K562 (cell line): ENCODE results near the gene SMARCD2. TPM values are rescaled to one million over a fixed set of nuclear protein-coding genes. Genes with fewer than 3 reads are reported as not detected.
"Not testable (repeated sequence)": the region's sequence is repeated elsewhere in the genome, so short reads cannot be mapped to it uniquely, and the experiment has no call there.

Experiments
- ATAC-seq: fragments of 200-7000 bp; cut with Tn5 transposase; 3 replicates; pipeline ENCODE4 v1.9.1; 2020; ENCODE audit warnings: moderate library complexity
- BruUV-seq: library from RNA; stranded (reverse); fragments of 400-500 nt; replicated peaks from 2 replicates; lab custom pipeline; 2021; lab: Mats Ljungman, UMichigan
- CTCF ChIA-PET: fragments of 300-600 bp; formaldehyde crosslinking; extraction: SDS; loops from one replicate; lab custom pipeline; 2021; ENCODE audit warnings: low intra/inter-chr PET ratio; lab: Yijun Ruan, JAX
- POLR2A ChIA-PET: fragments of 300-600, 350-650 bp; sonication (Branson Sonifier 250); formaldehyde crosslinking; extraction: SDS; loops from one replicate; lab custom pipeline; 2021; ENCODE audit warnings: antibody characterized with exemption, inconsistent platforms; lab: Yijun Ruan, JAX
- DNase-seq, 4 experiments: peaks; one replicate each; pipeline versions ENCODE4 v3.0.0 to v3.0.0-alpha.2; 2011 to 2018; ENCODE audit warnings: low spot score in 3 of 4, mixed read lengths in 3 of 4; ENCODE audit errors: extremely low read depth in 1 of 4
- FAIRE-seq: peaks from 2 replicates; lab custom pipeline; 2011; peaks lifted over from hg19 to GRCh38; lab: Jason Lieb, UNC
- H2AFZ ChIP-seq: 2 replicates; pipeline ENCODE4 v1.6.0; 2011; ENCODE audit warnings: low read depth, low read length, control low read depth, inconsistent platforms
- H3K27ac ChIP-seq: fragments of 200-600 bp; 3 replicates; pipeline ENCODE4 v1.8.0; 2011; ENCODE audit warnings: low read depth, mild to moderate bottlenecking, control low read depth, inconsistent platforms, low read length, moderate library complexity, mixed read lengths; ENCODE audit errors: extremely low read depth
- H3K27me3 ChIP-seq, 2 experiments: fragments of 300-600 bp in 1 of 2; 2 replicates in 1 of 2; 3 replicates in 1 of 2; pipeline versions ENCODE4 v1.6.0 to v1.8.0; 2011; ENCODE audit warnings: inconsistent platforms in 2 of 2, low read length in 2 of 2, mild to moderate bottlenecking in 1 of 2, mixed read lengths in 1 of 2, moderate library complexity in 1 of 2; ENCODE audit not compliant: control insufficient read depth in 2 of 2, insufficient read depth in 2 of 2
- H3K36me3 ChIP-seq: fragments of 300-600 bp; 3 replicates; pipeline ENCODE4 v1.8.0; 2011; ENCODE audit warnings: mild to moderate bottlenecking, low read length, inconsistent platforms; ENCODE audit not compliant: control insufficient read depth, insufficient read depth
- H3K4me1 ChIP-seq, 2 experiments: fragments of 200-600 bp in 1 of 2; replicated peaks in 1 of 2; 2 replicates in 1 of 2; 3 replicates in 1 of 2; pipeline versions ENCODE4 v1.5.1 to v1.8.0; 2011; ENCODE audit warnings: inconsistent platforms in 2 of 2, low read length in 2 of 2, mild to moderate bottlenecking in 1 of 2, mixed read lengths in 1 of 2, moderate library complexity in 1 of 2; ENCODE audit not compliant: control insufficient read depth in 2 of 2, insufficient read depth in 2 of 2
- H3K4me2 ChIP-seq: 2 replicates; pipeline ENCODE4 v1.6.1; 2011; ENCODE audit warnings: low read length, control low read depth, inconsistent platforms, mixed read lengths; ENCODE audit not compliant: insufficient read depth
- H3K4me3 ChIP-seq: fragments of 200-600 bp; sonication (generic), shearing (Covaris generic); 2 replicates; pipeline ENCODE4 v1.5.1; 2016; ENCODE audit warnings: control low read depth, inconsistent platforms
- H3K79me2 ChIP-seq: fragments of 200-600 bp; 3 replicates; pipeline ENCODE4 v1.8.0; 2011; ENCODE audit warnings: low read length, inconsistent platforms; ENCODE audit not compliant: control insufficient read depth, insufficient read depth
- H3K9ac ChIP-seq, 2 experiments: 2 replicates each; pipeline versions ENCODE4 v1.6.0 to v1.6.1; 2011; ENCODE audit warnings: low read depth in 2 of 2, low read length in 2 of 2, control low read depth in 1 of 2, inconsistent platforms in 1 of 2, mild to moderate bottlenecking in 1 of 2, mixed read lengths in 1 of 2; ENCODE audit not compliant: insufficient read depth in 1 of 2
- H3K9me1 ChIP-seq: one replicate; pipeline ENCODE4 v1.6.0; 2011; ENCODE audit warnings: inconsistent platforms, mild to moderate bottlenecking, low read length, moderate library complexity; ENCODE audit not compliant: control insufficient read depth, insufficient read depth
- H3K9me3 ChIP-seq: replicated peaks from 2 replicates; pipeline ENCODE4 v1.5.1; 2011; ENCODE audit warnings: low read depth, low read length, inconsistent platforms; ENCODE audit not compliant: control insufficient read depth, insufficient read depth
- H4K20me1 ChIP-seq: replicated peaks from 2 replicates; pipeline ENCODE4 v1.6.1; 2011; ENCODE audit warnings: low read length, inconsistent platforms, mixed read lengths; ENCODE audit not compliant: control insufficient read depth, insufficient read depth
- BCOR ChIP-seq: fragments of 450-650 bp; IDR thresholded peaks from 2 replicates; pipeline ENCODE4 v1.6.1; 2016
- KDM1A ChIP-seq, 2 experiments: fragments of 450-650 bp; IDR thresholded peaks; 2 replicates each; pipeline ENCODE4 v1.6.1; 2016; ENCODE audit warnings: mild to moderate bottlenecking in 2 of 2
- RBM25 ChIP-seq: fragments of 200-400 bp; formaldehyde crosslinking; IDR thresholded peaks from 2 replicates; pipeline ENCODE4 v1.6.1; 2018; ENCODE audit warnings: low read length, low read depth, moderate library complexity; ENCODE audit not compliant: severe bottlenecking
- WGBS: fragments of 100-300 bp; shearing (Covaris generic); methylation state at CpG from one replicate; pipeline ENCODE4 v1.1.6; 2016; ENCODE audit warnings: low coverage, mixed read lengths; ENCODE audit not compliant: insufficient coverage; ENCODE audit errors: missing lambda C conversion rate; 5-methylcytosine and 5-hydroxymethylcytosine counted together
- in situ Hi-C: fragments of 300-500 bp; cut with MboI; formaldehyde crosslinking; loops from 4 replicates; pipeline ENCODE4 v1.15.0; 2018; ENCODE audit warnings: inconsistent platforms, mixed read lengths
- intact Hi-C: fragments of 100-400 bp; cut with micrococcal nuclease; formaldehyde crosslinking; loops from 2 replicates; pipeline ENCODE4 v1.14.2; 2022
- polyA plus RNA-seq, 8 experiments: library from polyadenylated mRNA; depleted of rRNA in 4 of 8; stranded (reverse) in 5 of 8; unstranded in 3 of 8; fragments of >200 nt; fragmentation: Nextera tagmentation in 2 of 8; fragmentation: Illumina TruSeq in 1 of 8; extraction: Ambion mirVana in 2 of 8; extraction: Trizol in 1 of 8; gene quantifications; 2 replicates each; pipeline versions ENCODE4 v1.2.1 to v1.2.3, GENCODE V29; 2011 to 2014; ENCODE audit warnings: inconsistent platforms in 1 of 8, missing spikeins in 1 of 8
- total RNA-seq, 7 experiments: library from RNA; depleted of rRNA in 6 of 7; stranded (reverse); fragments of >200 nt in 6 of 7; fragmentation: Illumina TruSeq in 2 of 7; extraction: Trizol in 2 of 7; gene quantifications; 2 replicates each; pipeline versions ENCODE4 v1.2.1 to v1.2.3, GENCODE V29; 2011 to 2021; ENCODE audit warnings: low replicate concordance in 1 of 7

Gene SMARCD2
- total and polyA plus RNA-seq, 9 of the 15 experiments (the other 6 are each of a cell fraction or from before 2014, with no cell fraction given) = 1.7 to 114 (median 90.3) TPM

GRCh38 chr17:63885119-63885518 lies 42.6 kb upstream of the SMARCD2 start:
- H3K9me1 ChIP-seq, H3K4me1 ChIP-seq, H3K36me3 ChIP-seq, ATAC-seq, H3K27ac ChIP-seq, H3K4me3 ChIP-seq, POLR2A ChIA-PET, H2AFZ ChIP-seq, H3K9me3 ChIP-seq, H3K4me2 ChIP-seq, CTCF ChIA-PET, DNase-seq, in situ Hi-C loops, H4K20me1 ChIP-seq, H3K9ac ChIP-seq, FAIRE-seq, BruUV-seq, H3K79me2 ChIP-seq, intact Hi-C loops: not testable (repeated sequence)
- WGBS = 2% methylated on average over 10 of the region's 11 CpGs
- H3K27me3 ChIP-seq = peaks cover 2 to 19% of the 10 kb centered on the region in 2 experiments; a peak in 3 of 5 replicates

GRCh38 chr17:63882626-63883126 lies 40.2 kb upstream of the SMARCD2 start:
- H2AFZ ChIP-seq = not testable (repeated sequence)
- ATAC-seq = peak; percentile 54
- peak in 1 of 2 experiments; percentile 45; a peak in 1 of 4 replicates for TF ChIP-seq KDM1A (IDR thresholded peaks at IDR 0.05)
- TF ChIP-seq BCOR = peak; percentile 73
- peak; percentile 89 for TF ChIP-seq RBM25
- TF ChIP-seq, all 486 proteins: peak for 3; not testable (repeated sequence) for 483
- CTCF ChIA-PET = interaction anchor here (0.6 kb wide), 1 partner anchor 133 kb away, joined by 3 read pairs; no protein-coding TSS in a partner anchor
- H3K9ac ChIP-seq, H3K4me3 ChIP-seq, H3K27ac ChIP-seq, H3K9me3 ChIP-seq, intact Hi-C loops, in situ Hi-C loops, H3K4me1 ChIP-seq, H3K9me1 ChIP-seq, BruUV-seq, H4K20me1 ChIP-seq, FAIRE-seq, H3K79me2 ChIP-seq, H3K36me3 ChIP-seq: not testable (repeated sequence)
- peak in 2 of 4 experiments; percentile 15 to 30 for DNase-seq
- H3K4me2 ChIP-seq = 0 out of 2 replicates have a peak overlapping the region, but pooled peaks have one; percentile 6
- POLR2A ChIA-PET = interaction anchor here (1.2 kb wide), 1 partner anchor 17 kb away, joined by 4 read pairs; no protein-coding TSS in a partner anchor
- peaks cover 5 to 32% of the 10 kb centered on the region in 2 experiments; a peak in 3 of 5 replicates for H3K27me3 ChIP-seq
- 22% methylated on average over 7 of the region's 9 CpGs for WGBS
